ENCODE measurements around the gene RAB4A.
A peak's percentile ranks its signal among the peaks of the same experiment; 100 is the strongest.

The RAB4A gene

DNA sequence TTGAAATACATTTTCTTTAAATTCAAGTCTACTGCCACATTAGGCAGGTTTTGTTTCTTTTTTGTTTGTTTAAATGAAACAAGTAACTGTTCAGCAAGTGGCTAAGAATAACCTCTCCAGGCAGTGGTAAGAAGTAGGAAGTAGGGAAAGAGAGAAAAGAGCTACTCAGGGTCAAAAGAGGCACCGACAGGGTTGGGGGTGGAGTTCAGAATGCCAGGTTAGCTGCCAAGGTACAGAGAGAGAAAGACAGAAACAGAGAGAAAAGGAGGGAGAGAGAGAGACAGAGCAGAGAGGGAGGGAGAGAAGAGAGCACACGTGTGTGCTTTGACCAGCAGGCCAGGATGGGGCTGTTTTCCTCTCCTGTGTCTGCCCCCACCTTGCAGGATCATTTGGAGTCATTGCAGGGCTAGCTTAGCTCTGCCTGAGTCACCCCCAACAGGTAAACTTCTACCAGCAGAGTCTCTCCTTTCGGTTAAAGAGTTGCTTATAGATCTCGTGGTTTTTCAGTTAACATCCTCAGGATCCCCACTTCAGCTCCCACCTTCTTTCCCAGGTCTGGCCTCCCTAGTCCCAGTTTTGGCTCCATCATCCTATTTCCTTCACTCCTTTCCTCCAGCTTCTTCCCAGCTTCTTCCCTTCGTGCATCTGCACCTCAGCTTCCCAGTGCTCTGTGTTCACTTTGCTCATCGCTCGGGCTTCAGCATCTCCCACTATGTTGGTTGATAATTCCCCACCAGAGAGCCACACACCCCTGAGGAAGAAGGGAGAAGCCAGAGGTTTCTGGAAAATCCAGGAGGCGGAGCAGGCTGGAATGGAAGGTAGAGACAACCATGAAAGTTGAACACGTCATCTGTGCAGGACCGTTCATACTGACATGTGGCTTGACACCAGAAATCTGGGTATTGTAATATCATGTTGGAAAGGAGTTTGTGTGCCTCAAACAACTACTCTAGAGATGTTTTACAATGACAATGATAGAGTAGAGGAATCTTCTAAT lies 21.8 kb upstream of the RAB4A start:
- H3K4me3 ChIP-seq (ENCODE audit: low read length) = no peak overlapping the region
- H3K27ac ChIP-seq (ENCODE audit: low read length) = no peak overlapping the region

DNA sequence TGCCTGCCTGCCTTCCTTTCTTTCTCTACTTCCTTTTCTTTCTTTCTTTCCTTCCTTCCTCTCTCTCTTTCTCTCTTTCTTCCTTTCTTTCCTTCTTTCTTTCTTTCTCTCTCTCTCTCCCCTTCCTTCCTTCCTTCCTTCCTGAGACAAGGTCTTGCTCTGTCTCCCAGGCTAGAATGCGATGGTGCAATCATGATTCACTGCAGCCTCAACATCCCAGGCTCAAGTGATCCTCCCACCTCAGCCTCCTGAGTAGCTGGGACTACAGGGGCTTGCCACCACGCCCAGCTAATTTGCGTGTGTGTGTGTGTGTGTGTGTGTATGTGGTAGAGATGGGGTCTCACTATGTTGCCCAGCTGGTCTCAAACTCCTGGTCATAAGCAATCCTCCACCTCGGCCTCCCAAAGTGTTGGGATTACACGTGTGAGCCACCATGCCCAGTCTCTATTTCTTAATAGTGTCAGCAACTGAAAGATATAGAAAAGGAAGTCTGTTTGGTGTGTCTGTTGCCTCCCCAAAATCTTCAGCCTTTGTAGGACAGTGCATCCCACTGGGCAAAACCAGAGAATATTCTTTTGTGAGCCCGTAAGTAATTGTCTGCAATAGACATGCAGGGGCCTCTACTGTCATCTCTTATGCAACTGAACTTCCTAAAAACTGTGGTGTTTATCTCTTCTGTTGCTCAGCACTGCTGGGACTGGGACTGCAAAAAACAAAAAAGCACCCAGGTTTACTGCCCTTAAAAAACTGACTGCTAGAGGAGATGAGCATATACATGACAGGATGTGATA lies 20.9 kb upstream of the RAB4A start:
- no peak overlapping the region for H3K4me3 ChIP-seq (ENCODE audit: low read length)
- H3K36me3 ChIP-seq (ENCODE audit: insufficient read depth, low read depth, low read length) = no peaks in the 10 kb centered on the region
- no peaks in the 10 kb centered on the region for H3K27me3 ChIP-seq (ENCODE audit: insufficient read depth, low read length)
- H3K9me3 ChIP-seq (ENCODE audit: insufficient read depth, low read depth, low read length) = no peaks in the 10 kb centered on the region
- H3K27ac ChIP-seq (ENCODE audit: low read length) = no peak overlapping the region
- no peak overlapping the region for H3K9ac ChIP-seq (ENCODE audit: low read depth, low read length)
- peaks cover 22% of the 10 kb centered on the region for H3K4me1 ChIP-seq (ENCODE audit: insufficient read depth, low read length)

More for the DNA sequence above, 21.8 kb upstream of the RAB4A start:
- peaks cover 22% of the 10 kb centered on the region for H3K4me1 ChIP-seq (ENCODE audit: insufficient read depth, low read length)
- H3K9me3 ChIP-seq (ENCODE audit: insufficient read depth, low read depth, low read length) = no peaks in the 10 kb centered on the region; the same call in 1 of the 2 replicates
- no peaks in the 10 kb centered on the region for H3K36me3 ChIP-seq (ENCODE audit: insufficient read depth, low read depth, low read length)
- no peaks in the 10 kb centered on the region for H3K27me3 ChIP-seq (ENCODE audit: insufficient read depth, low read length)
- H3K9ac ChIP-seq (ENCODE audit: low read depth, low read length) = 0 out of 2 replicates have a peak overlapping the region, but pooled peaks have one; percentile 13

DNA sequence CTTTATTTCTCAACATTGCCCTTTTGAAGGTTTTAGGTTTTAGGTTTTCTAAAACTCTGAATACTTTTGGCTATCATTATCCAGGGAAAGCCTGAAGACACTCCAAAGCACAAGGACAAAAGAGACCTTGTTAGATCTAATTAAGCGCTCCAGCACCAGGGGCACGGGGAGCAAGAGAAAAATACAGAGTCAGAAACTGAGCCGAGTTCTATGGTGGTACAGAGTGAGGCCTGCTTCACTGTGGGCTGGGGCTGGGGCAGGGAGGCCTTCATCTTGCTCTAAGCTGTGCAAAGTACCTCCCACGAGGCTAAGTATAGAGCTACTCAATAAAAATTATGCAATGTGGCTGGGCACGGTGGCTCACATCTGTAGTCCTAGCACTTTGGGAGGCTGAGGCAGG lies 19.7 kb upstream of the RAB4A start:
- Histone ChIP-seq H3K36me3 (ENCODE audit: insufficient read depth, low read depth, low read length) (no peaks in the 10 kb centered on the region), H3K9me3 (ENCODE audit: insufficient read depth, low read depth, low read length) (no peaks in the 10 kb centered on the region), H3K27me3 (ENCODE audit: insufficient read depth, low read length) (no peaks in the 10 kb centered on the region), H3K4me1 (ENCODE audit: insufficient read depth, low read length) (peaks cover 29% of the 10 kb centered on the region), H3K9ac (ENCODE audit: low read depth, low read length) (no peak overlapping the region), H3K4me3 (ENCODE audit: low read length) (no peak overlapping the region), H3K27ac (ENCODE audit: low read length) (no peak overlapping the region)

DNA sequence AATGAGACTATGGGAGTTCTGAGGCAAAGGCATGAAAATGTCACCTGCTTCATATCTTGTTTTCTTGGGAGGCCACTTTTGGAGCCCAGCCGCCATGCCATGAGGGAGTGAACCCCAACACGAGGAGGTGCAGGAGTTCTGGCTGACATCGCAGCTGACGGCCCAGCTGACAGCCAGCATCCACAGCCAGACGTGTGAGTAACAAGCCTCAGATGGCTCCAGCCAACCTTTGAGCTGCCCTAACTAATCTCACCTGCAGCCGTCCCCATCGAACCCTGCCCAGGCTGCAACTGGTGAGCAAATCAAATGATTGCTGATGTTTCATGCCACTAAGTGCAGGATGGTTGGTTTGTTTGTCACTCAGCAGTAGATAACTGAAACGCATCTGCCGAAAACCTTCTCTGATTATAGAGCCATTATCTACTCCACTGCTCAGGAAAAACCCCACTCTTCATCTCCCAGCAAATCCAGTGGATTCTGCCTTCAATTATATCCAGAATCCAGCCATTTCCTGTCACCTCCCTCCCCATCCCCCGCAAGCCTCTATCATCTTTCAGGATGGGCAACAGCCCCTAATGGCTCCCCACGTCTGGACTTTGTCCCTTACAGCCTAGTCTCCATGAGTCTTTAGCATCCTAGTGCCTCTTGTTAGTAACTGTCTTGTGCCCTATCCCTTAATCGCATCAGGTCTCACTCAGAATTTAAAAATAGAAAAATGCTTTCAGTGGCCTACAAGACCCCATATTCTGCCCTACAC lies 18.5 kb upstream of the RAB4A start:
- H3K9ac ChIP-seq (ENCODE audit: low read depth, low read length) = no peak overlapping the region
- H3K27me3 ChIP-seq (ENCODE audit: insufficient read depth, low read length) = no peaks in the 10 kb centered on the region
- H3K27ac ChIP-seq (ENCODE audit: low read length) = no peak overlapping the region
- H3K4me1 ChIP-seq (ENCODE audit: insufficient read depth, low read length) = peaks cover 29% of the 10 kb centered on the region
- H3K36me3 ChIP-seq (ENCODE audit: insufficient read depth, low read depth, low read length) = no peaks in the 10 kb centered on the region
- no peaks in the 10 kb centered on the region for H3K9me3 ChIP-seq (ENCODE audit: insufficient read depth, low read depth, low read length)
- no peak overlapping the region for H3K4me3 ChIP-seq (ENCODE audit: low read length)

DNA sequence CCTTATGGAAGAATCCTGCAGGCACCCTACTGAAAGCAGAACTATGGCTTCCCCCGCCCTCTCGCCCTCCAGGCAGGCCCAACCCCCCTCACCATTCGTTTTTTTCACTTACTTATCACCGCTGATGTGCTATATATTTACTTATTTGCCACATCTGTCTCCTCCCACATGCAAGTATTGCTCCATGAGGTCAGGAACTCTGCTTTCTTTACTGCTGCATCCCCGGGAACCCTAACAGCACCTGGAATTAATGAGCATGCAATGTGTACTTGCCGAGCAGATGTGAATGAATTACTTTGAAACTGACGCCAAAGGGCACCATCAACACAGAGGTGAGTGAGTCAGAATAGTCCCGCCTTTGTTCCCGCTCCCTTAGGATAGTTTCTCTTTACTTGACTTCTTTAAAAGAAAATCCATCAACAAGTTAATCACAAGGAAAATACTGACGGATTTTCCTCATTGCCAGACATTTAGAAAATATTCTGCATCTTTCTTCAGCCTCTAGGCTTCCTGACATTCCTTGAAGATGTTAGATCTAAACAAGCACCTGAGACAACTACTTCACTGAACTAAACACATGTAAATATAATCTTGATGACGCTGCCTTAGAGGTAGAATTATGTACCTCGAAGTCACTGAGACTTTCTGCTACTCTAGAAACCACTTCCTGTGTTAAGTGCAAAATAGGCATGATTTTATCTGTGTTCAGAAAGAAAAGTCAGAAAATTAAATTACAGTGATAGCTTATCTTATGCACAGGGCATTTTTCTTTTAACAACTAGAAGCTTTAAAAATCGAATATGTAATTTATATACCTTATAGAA lies 17.5 kb upstream of the RAB4A start:
- Histone ChIP-seq H3K4me3 (ENCODE audit: low read length) (peak overlapping the region; percentile 32), H3K27me3 (ENCODE audit: insufficient read depth, low read length) (no peaks in the 10 kb centered on the region), H3K27ac (ENCODE audit: low read length) (no peak overlapping the region), H3K9me3 (ENCODE audit: insufficient read depth, low read depth, low read length) (no peaks in the 10 kb centered on the region), H3K9ac (ENCODE audit: low read depth, low read length) (no peak overlapping the region), H3K4me1 (ENCODE audit: insufficient read depth, low read length) (peaks cover 29% of the 10 kb centered on the region), H3K36me3 (ENCODE audit: insufficient read depth, low read depth, low read length) (no peaks in the 10 kb centered on the region)

DNA sequence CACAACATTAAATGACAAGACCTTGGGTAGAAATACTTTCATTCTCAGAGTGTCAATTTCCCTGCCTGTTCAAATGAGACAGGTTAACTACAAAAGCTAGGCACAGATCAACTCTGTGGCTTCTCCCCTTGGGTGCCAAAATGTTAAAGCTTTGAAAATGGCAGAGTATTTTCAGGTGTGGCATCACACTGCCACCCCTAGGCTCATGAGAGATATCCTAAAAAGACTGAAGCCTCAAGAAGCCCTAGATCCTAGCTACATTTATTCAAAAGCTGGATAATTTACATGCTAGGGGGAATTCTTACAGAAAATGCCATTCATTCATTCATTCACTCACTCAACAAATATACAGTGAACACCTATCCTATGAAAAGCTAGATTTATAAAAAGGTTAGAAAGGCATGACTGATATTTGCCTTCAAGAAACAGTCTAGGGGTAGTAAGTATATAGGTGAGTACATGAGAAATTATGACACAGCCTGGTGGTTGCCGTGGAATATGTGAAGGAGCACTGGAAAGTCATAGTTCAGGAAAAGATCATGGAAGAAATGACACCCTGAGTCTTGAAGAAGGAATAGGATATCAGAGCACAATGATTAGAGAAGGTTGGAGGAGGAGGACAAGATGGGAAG lies 15.9 kb upstream of the RAB4A start:
- Histone ChIP-seq H3K36me3 (ENCODE audit: insufficient read depth, low read depth, low read length) (no peaks in the 10 kb centered on the region), H3K9ac (ENCODE audit: low read depth, low read length) (no peak overlapping the region)

DNA sequence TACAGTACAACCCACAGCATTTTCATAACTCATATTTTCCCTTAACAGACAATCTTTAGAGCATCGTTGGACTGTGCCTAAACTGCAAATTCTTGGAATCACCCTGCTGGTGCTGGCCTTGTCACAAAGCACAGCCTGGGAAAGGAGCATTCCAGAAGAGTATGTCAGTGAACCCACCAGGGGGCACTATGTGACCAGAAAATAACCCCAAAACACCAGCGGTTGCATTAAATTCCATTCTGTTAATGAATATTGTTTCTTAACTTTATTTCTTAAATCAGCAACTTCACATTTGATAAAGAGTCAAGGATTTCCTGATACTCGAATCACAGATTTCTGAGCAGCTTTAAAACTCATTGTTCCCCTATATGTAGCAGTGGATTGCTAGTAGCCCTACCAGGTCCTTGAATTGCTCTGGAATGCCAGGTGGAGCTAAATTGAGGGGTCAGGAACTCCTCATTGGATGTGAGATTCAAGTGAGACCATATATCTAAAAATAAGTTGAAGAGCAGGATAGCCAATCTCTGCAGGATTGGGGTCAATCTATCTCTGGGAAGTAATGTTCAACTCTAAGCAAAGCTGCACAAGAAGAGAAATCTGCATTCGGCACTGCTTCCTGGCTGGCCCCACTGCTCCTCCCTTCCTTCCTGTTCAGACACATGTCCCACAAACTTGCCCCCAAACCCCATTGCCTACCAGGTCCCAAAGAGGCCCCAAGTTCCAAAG lies 12.7 kb upstream of the RAB4A start:
- Histone ChIP-seq H3K36me3 (ENCODE audit: insufficient read depth, low read depth, low read length) (no peaks in the 10 kb centered on the region), H3K9me3 (ENCODE audit: insufficient read depth, low read depth, low read length) (no peaks in the 10 kb centered on the region), H3K9ac (ENCODE audit: low read depth, low read length) (no peak overlapping the region), H3K4me1 (ENCODE audit: insufficient read depth, low read length) (peaks cover 12% of the 10 kb centered on the region), H3K4me3 (ENCODE audit: low read length) (no peak overlapping the region), H3K27ac (ENCODE audit: low read length) (no peak overlapping the region), H3K27me3 (ENCODE audit: insufficient read depth, low read length) (no peaks in the 10 kb centered on the region)

More for the DNA sequence above, 15.9 kb upstream of the RAB4A start:
- Histone ChIP-seq H3K9me3 (ENCODE audit: insufficient read depth, low read depth, low read length) (no peaks in the 10 kb centered on the region), H3K27me3 (ENCODE audit: insufficient read depth, low read length) (no peaks in the 10 kb centered on the region), H3K4me1 (ENCODE audit: insufficient read depth, low read length) (peaks cover 20% of the 10 kb centered on the region), H3K4me3 (ENCODE audit: low read length) (no peak overlapping the region), H3K27ac (ENCODE audit: low read length) (no peak overlapping the region)

DNA sequence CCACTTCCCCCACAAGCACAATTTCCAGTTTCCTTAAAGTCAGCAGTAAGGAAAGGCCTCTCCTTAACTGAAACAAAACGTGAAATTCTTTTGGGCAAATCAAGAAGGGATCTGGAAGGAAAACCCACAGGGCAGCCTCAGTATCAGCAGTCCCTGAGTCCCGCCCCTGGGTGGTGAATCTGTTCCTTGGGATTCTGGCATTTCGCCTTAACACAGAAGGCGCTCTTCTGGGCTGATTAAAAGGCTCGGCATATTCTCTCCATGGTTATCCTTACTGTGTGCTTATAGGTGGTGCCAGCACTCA lies 12.2 kb upstream of the RAB4A start:
- Histone ChIP-seq H3K27me3 (ENCODE audit: insufficient read depth, low read length) (no peaks in the 10 kb centered on the region), H3K9me3 (ENCODE audit: insufficient read depth, low read depth, low read length) (no peaks in the 10 kb centered on the region), H3K4me3 (ENCODE audit: low read length) (no peak overlapping the region), H3K36me3 (ENCODE audit: insufficient read depth, low read depth, low read length) (no peaks in the 10 kb centered on the region), H3K27ac (ENCODE audit: low read length) (no peak overlapping the region), H3K4me1 (ENCODE audit: insufficient read depth, low read length) (peaks cover 7% of the 10 kb centered on the region), H3K9ac (ENCODE audit: low read depth, low read length) (no peak overlapping the region)

DNA sequence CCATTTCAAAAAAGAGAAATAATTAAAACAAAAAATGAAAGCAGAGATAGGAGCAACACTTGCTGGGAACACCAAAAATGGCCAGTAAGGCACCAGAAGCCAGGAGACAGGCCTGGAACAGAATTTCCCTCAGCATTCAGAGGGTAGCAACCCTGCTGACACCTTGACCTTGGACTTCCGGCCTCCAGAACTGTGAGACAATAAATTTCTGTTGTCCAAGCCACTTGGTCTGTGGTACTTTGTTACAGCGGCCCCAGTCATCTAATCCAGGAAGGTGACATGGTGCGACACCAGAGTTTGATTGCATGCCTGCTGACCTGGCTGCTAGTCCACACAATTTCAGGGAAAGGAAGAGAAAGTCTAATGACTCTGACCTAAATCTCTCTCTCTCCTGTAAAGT lies 10.6 kb upstream of the RAB4A start:
- H3K36me3 ChIP-seq (ENCODE audit: insufficient read depth, low read depth, low read length) = no peaks in the 10 kb centered on the region

DNA sequence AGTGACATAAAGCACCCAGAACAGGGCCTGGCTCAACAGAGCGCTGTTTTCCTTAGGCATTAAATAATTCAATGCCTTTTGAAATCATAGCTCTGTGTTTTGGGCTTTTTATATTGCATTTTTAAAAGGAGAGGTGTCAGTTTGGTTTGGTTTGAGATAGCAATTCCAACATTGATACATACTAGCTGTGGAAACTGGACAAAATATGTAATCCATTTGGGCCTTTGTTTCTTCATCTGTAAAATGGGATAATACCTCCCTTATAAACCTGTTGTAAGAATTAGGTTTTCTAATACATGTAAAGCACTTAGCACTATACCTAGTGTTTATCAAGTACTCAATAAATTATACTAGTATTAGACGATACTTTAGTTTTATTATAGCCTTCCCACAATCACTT lies 8.7 kb upstream of the RAB4A start:
- Histone ChIP-seq H3K4me3 (ENCODE audit: low read length) (no peak overlapping the region), H3K9ac (ENCODE audit: low read depth, low read length) (no peak overlapping the region), H3K9me3 (ENCODE audit: insufficient read depth, low read depth, low read length) (no peaks in the 10 kb centered on the region), H3K27me3 (ENCODE audit: insufficient read depth, low read length) (no peaks in the 10 kb centered on the region), H3K4me1 (ENCODE audit: insufficient read depth, low read length) (no peaks in the 10 kb centered on the region), H3K27ac (ENCODE audit: low read length) (no peak overlapping the region), H3K36me3 (ENCODE audit: insufficient read depth, low read depth, low read length) (no peaks in the 10 kb centered on the region)

More for the DNA sequence above, 10.6 kb upstream of the RAB4A start:
- Histone ChIP-seq H3K4me1 (ENCODE audit: insufficient read depth, low read length) (peaks cover 7% of the 10 kb centered on the region), H3K9me3 (ENCODE audit: insufficient read depth, low read depth, low read length) (no peaks in the 10 kb centered on the region), H3K27ac (ENCODE audit: low read length) (no peak overlapping the region), H3K4me3 (ENCODE audit: low read length) (no peak overlapping the region), H3K27me3 (ENCODE audit: insufficient read depth, low read length) (no peaks in the 10 kb centered on the region), H3K9ac (ENCODE audit: low read depth, low read length) (no peak overlapping the region)
